ENCODE results near the gene FER1L5.

Gene FER1L5

GRCh38 chr2:96699621-96700020 lies 57.1 kb downstream of the FER1L5 start:
- DNase-seq = no peak

GRCh38 chr2:96700086-96700485 lies 57.5 kb downstream of the FER1L5 start:
- no peak for DNase-seq

- no peak for DNase-seq
Measured at GRCh38 chr2:96701636-96702035, 59.1 kb downstream of the FER1L5 start.

GRCh38 chr2:96702098-96702785 lies 59.7 kb downstream of the FER1L5 start:
- no peak for DNase-seq

GRCh38 chr2:96703021-96703751 lies 60.6 kb downstream of the FER1L5 start:
- DNase-seq = no peak

- DNase-seq = no peak
Measured at GRCh38 chr2:96710985-96711384, 68.4 kb downstream of the FER1L5 start.

GRCh38 chr2:96715658-96716057 lies 73.1 kb downstream of the FER1L5 start:
- no peak for DNase-seq

GRCh38 chr2:96716388-96716787 lies 73.8 kb downstream of the FER1L5 start:
- DNase-seq = no peak

- no peak for DNase-seq
Measured at GRCh38 chr2:96726131-96726530, 83.6 kb downstream of the FER1L5 start.

- no peak for DNase-seq
Measured at GRCh38 chr2:96727431-96727830, 84.9 kb downstream of the FER1L5 start.

- DNase-seq = no peak
Measured at GRCh38 chr2:96729748-96730147, 87.2 kb downstream of the FER1L5 start.

GRCh38 chr2:96730212-96730611 lies 87.6 kb downstream of the FER1L5 start:
- DNase-seq = no peak

GRCh38 chr2:96733931-96734330 lies 91.4 kb downstream of the FER1L5 start:
- DNase-seq = no peak

GRCh38 chr2:96734880-96735583 lies 92.5 kb downstream of the FER1L5 start:
- DNase-seq = no peak

GRCh38 chr2:96737251-96737650 lies 94.7 kb downstream of the FER1L5 start:
- no peak for DNase-seq

GRCh38 chr2:96737831-96738230 lies 95.3 kb downstream of the FER1L5 start:
- no peak for DNase-seq

GRCh38 chr2:96739076-96739632 lies 96.6 kb downstream of the FER1L5 start:
- no peak for DNase-seq

- peak; percentile 99 for DNase-seq
Measured at GRCh38 chr2:96739633-96740428, 97.3 kb downstream of the FER1L5 start, which contains the start of gene LMAN2L. TSS of gene LMAN2L (minus strand) at chr2:96740064. CDS start at chr2:96740040, 24 bp downstream.

- DNase-seq = no peak
Measured at GRCh38 chr2:96747061-96747617, 104.6 kb downstream of the FER1L5 start.

GRCh38 chr2:96751800-96752199 lies 109.2 kb downstream of the FER1L5 start:
- no peak for DNase-seq

GRCh38 chr2:96753661-96754282 lies 111.2 kb downstream of the FER1L5 start:
- no peak for DNase-seq

GRCh38 chr2:96754317-96754716 lies 111.8 kb downstream of the FER1L5 start:
- no peak for DNase-seq

Data from islet precursor cell (in vitro differentiated cells).